Subcutaneous abdominal adipose tissue (tissue), 5 donors: Measurements from ENCODE around the gene SCN5A.

Experiments used
- H3K27ac ChIP-seq: one replicate; pipeline ENCODE4 v1.7.0; 2013; ENCODE audit warnings: low read depth, mild to moderate bottlenecking, inconsistent platforms, low read length, moderate library complexity
- H3K27me3 ChIP-seq, 5 donors: one replicate each; pipeline ENCODE4 v1.7.0; 2013; ENCODE audit warnings: low read length in 5 of 5, inconsistent platforms in 1 of 5; ENCODE audit not compliant: control insufficient read depth in 5 of 5, insufficient read depth in 4 of 5
- H3K36me3 ChIP-seq, 5 donors: one replicate each; pipeline ENCODE4 v1.7.0; 2013; ENCODE audit warnings: low read length in 5 of 5; ENCODE audit not compliant: control insufficient read depth in 5 of 5, insufficient read depth in 5 of 5
- H3K4me1 ChIP-seq, 5 donors: one replicate each; pipeline ENCODE4 v1.7.0; 2013; ENCODE audit warnings: low read length in 5 of 5, mild to moderate bottlenecking in 3 of 5, moderate library complexity in 1 of 5; ENCODE audit not compliant: control insufficient read depth in 5 of 5, insufficient read depth in 5 of 5
- H3K4me3 ChIP-seq, 5 donors: one replicate each; pipeline ENCODE4 v1.7.0; 2013; ENCODE audit warnings: low read length in 5 of 5, low read depth in 1 of 5
- H3K9ac ChIP-seq, 5 donors: one replicate each; pipeline ENCODE4 v1.7.0; 2013; ENCODE audit warnings: low read length in 5 of 5, mild to moderate bottlenecking in 4 of 5, moderate library complexity in 3 of 5
- H3K9me3 ChIP-seq, 5 donors: one replicate each; pipeline ENCODE4 v1.7.0; 2013; ENCODE audit warnings: low read length in 5 of 5; ENCODE audit not compliant: control insufficient read depth in 5 of 5
- donor health status: healthy.
- donor health status: healthy.
- donor health status: healthy.
- donor health status: healthy.
- donor health status: healthy.

The SCN5A gene

GRCh38 chr3:38549082-38549481 lies 100.4 kb downstream of the SCN5A start:
- Histone ChIP-seq H3K27ac (no peak overlapping the region), H3K9ac (no peak overlapping the region), H3K9me3 (peaks cover 0 to 10% (median 5%) of the 10 kb centered on the region in 5 donors), H3K4me1 (no peaks in the 10 kb centered on the region), H3K36me3 (no peaks in the 10 kb centered on the region), H3K4me3 (no peak overlapping the region), H3K27me3 (peaks cover 0 to 4% (median 3%) of the 10 kb centered on the region in 5 donors)

DNA sequence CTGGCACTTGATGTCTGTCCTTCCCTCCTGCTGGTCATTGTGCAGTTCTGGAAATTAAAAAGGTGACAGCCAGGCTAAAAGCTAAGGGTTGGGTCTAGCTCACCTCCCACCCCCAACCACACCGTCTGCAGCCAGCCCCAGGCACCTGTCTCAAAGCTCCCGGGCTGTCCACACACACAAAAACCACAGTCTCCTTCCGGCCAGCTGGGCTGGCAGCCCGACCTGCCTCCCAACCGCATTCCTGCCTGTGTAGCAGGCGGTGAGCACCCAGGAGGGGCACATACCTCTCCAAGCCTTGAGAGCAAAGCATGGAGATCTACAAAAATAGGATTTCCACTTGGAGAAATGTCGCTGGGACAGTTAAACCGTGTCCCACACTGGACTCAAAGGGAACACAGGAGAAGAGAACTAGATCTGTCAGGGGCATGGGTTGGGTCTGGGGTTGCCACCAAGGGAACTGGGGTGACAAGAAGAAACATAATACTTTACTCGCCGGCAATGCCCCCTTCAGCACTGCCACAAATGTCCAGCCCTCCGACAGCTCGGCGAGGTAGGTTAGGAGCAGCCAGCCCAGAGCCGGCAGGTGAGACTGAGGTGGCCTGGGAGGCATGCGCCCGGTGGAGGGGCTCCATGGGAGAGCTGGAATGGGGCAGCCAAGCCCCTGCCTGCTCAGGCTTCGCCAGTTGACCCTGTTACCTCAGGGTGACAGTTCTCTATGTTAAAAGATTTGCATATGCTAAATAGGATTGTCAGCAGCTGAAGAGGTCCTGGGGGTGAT lies 101.1 kb downstream of the SCN5A start:
- Histone ChIP-seq H3K27ac (no peak overlapping the region), H3K9me3 (peaks cover 0 to 6% (median 0%) of the 10 kb centered on the region in 5 donors), H3K4me3 (no peak overlapping the region), H3K36me3 (no peaks in the 10 kb centered on the region), H3K27me3 (peaks cover 0 to 6% (median 3%) of the 10 kb centered on the region in 5 donors), H3K4me1 (peaks cover 0 to 5% (median 0%) of the 10 kb centered on the region in 5 donors), H3K9ac (no peak overlapping the region)

DNA sequence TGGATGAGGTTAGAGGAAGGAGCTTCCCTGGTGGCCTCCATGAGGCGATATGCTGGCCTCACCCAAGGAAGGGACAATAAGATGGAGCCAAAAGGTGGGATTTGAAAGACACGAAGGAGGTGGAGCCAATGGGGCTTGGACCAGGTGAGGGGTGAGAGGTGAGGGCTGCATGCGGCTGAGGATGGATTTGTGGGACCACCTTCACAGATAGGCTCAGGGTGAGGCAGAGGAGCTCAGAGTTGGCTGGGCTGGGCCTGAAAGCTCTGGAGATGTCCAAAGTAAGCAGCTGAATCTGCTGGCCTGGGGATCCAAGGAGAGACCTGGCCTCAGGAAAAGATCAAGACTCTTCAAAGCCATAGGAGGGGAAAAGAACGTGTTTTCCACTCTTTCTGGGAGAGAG lies 103.5 kb downstream of the SCN5A start:
- Histone ChIP-seq H3K36me3 (no peaks in the 10 kb centered on the region), H3K9me3 (peaks cover 0 to 4% (median 0%) of the 10 kb centered on the region in 5 donors), H3K4me1 (peaks cover 0 to 6% (median 0%) of the 10 kb centered on the region in 5 donors), H3K9ac (no peak overlapping the region), H3K4me3 (no peak overlapping the region), H3K27me3 (peaks cover 0 to 7% (median 3%) of the 10 kb centered on the region in 5 donors), H3K27ac (no peak overlapping the region)

- no peak overlapping the region for H3K9ac ChIP-seq
- no peak overlapping the region for H3K27ac ChIP-seq
- peaks cover 0 to 3% (median 0%) of the 10 kb centered on the region in 5 donors for H3K9me3 ChIP-seq
- H3K36me3 ChIP-seq: no peaks in the 10 kb centered on the region
- H3K4me1 ChIP-seq: peaks cover 0 to 6% (median 0%) of the 10 kb centered on the region in 5 donors
- H3K27me3 ChIP-seq: peaks cover 0 to 7% (median 3%) of the 10 kb centered on the region in 5 donors
- H3K4me3 ChIP-seq: no peak overlapping the region
These were observed 103.9 kb downstream of the SCN5A start for GRCh38 chr3:38545550-38545949.

GRCh38 chr3:38544926-38545325 lies 104.6 kb downstream of the SCN5A start:
- H3K27me3 ChIP-seq: peaks cover 0 to 7% (median 3%) of the 10 kb centered on the region in 5 donors
- H3K36me3 ChIP-seq: no peaks in the 10 kb centered on the region
- H3K4me1 ChIP-seq: peaks cover 0 to 6% (median 0%) of the 10 kb centered on the region in 5 donors
- no peaks in the 10 kb centered on the region for H3K9me3 ChIP-seq
- H3K9ac ChIP-seq: no peak overlapping the region
- H3K4me3 ChIP-seq: no peak overlapping the region
- H3K27ac ChIP-seq: no peak overlapping the region

DNA sequence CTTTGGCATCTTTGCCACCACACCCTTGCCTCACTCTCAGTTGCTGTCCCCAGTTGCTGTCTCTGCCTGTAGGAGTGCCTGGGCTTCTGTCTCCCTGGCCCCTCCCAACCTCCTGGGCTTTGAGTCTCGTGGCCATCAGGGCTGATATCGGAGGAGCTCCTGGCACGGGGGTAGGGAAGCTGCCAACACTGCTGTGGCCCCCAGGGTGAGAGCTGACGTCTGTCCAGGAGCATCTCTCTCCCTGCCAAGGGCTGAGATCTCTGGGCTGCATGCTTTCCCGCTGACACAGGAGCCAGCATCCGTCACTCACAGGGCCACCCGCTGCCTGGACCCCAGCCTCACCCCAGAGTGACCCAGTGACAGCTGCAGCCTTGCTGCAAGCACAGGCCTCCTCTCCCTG lies 105.9 kb downstream of the SCN5A start:
- H3K36me3 ChIP-seq: no peaks in the 10 kb centered on the region
- H3K27me3 ChIP-seq: peaks cover 0 to 7% (median 3%) of the 10 kb centered on the region in 5 donors
- no peaks in the 10 kb centered on the region for H3K9me3 ChIP-seq
- H3K27ac ChIP-seq: no peak overlapping the region
- H3K4me3 ChIP-seq: no peak overlapping the region
- H3K4me1 ChIP-seq: peaks cover 0 to 6% (median 5%) of the 10 kb centered on the region in 5 donors
- H3K9ac ChIP-seq: no peak overlapping the region

- H3K27me3 ChIP-seq: peaks cover 0 to 7% (median 3%) of the 10 kb centered on the region in 5 donors
- no peaks in the 10 kb centered on the region for H3K9me3 ChIP-seq
- H3K27ac ChIP-seq: no peak overlapping the region
These were observed 106.8 kb downstream of the SCN5A start for GRCh38 chr3:38542401-38543298.

GRCh38 chr3:38541806-38542205 lies 107.7 kb downstream of the SCN5A start:
- H3K4me3 ChIP-seq: no peak overlapping the region
- peaks cover 0 to 6% (median 5%) of the 10 kb centered on the region in 5 donors for H3K4me1 ChIP-seq
- H3K27me3 ChIP-seq: peaks cover 0 to 7% (median 3%) of the 10 kb centered on the region in 5 donors
- no peaks in the 10 kb centered on the region for H3K36me3 ChIP-seq
- H3K27ac ChIP-seq: no peak overlapping the region
- H3K9me3 ChIP-seq: no peaks in the 10 kb centered on the region
- H3K9ac ChIP-seq: no peak overlapping the region

More at GRCh38 chr3:38542401-38543298, 106.8 kb downstream of the SCN5A start:
- no peak overlapping the region for H3K9ac ChIP-seq
- no peak overlapping the region for H3K4me3 ChIP-seq
- peaks cover 0 to 6% (median 5%) of the 10 kb centered on the region in 5 donors for H3K4me1 ChIP-seq
- H3K36me3 ChIP-seq: no peaks in the 10 kb centered on the region

GRCh38 chr3:38538773-38539353 lies 110.6 kb downstream of the SCN5A start:
- peaks cover 0 to 4% (median 0%) of the 10 kb centered on the region in 5 donors for H3K9me3 ChIP-seq
- no peak overlapping the region for H3K9ac ChIP-seq
- no peak overlapping the region for H3K27ac ChIP-seq
- peaks cover 0 to 3% (median 0%) of the 10 kb centered on the region in 5 donors for H3K27me3 ChIP-seq
- H3K4me1 ChIP-seq: peaks cover 0 to 11% (median 9%) of the 10 kb centered on the region in 5 donors
- peaks cover 0 to 2% (median 0%) of the 10 kb centered on the region in 5 donors for H3K36me3 ChIP-seq
- H3K4me3 ChIP-seq: no peak overlapping the region
